ENCODE results near the gene FGB.

The FGB gene

GRCh38 chr4:154597798-154598774 is 35.3 kb downstream of the FGB start:
- H3K36me3 ChIP-seq (ENCODE audit: control insufficient read depth, insufficient read depth, low read length) = no peaks in the 10 kb centered on the region
- H3K4me1 ChIP-seq (ENCODE audit: control insufficient read depth, insufficient read depth, low read length) = no peaks in the 10 kb centered on the region
- H3K27me3 ChIP-seq (ENCODE audit: control insufficient read depth, insufficient read depth, low read length) = no peaks in the 10 kb centered on the region
- H3K9ac ChIP-seq (ENCODE audit: low read depth, low read length) = no peak overlapping the region
- H3K4me3 ChIP-seq (ENCODE audit: low read depth, low read length) = no peak overlapping the region
- H3K9me3 ChIP-seq (ENCODE audit: control insufficient read depth, insufficient read depth, low read length) = no peaks in the 10 kb centered on the region
- H3K27ac ChIP-seq (ENCODE audit: low read depth, low read length) = no peak overlapping the region

- H3K4me3 ChIP-seq (ENCODE audit: low read depth, low read length) = no peak overlapping the region
- no peaks in the 10 kb centered on the region for H3K27me3 ChIP-seq (ENCODE audit: control insufficient read depth, insufficient read depth, low read length)
- H3K36me3 ChIP-seq (ENCODE audit: control insufficient read depth, insufficient read depth, low read length) = no peaks in the 10 kb centered on the region
- no peaks in the 10 kb centered on the region for H3K9me3 ChIP-seq (ENCODE audit: control insufficient read depth, insufficient read depth, low read length)
- no peak overlapping the region for H3K9ac ChIP-seq (ENCODE audit: low read depth, low read length)
- no peak overlapping the region for H3K27ac ChIP-seq (ENCODE audit: low read depth, low read length)
- no peaks in the 10 kb centered on the region for H3K4me1 ChIP-seq (ENCODE audit: control insufficient read depth, insufficient read depth, low read length)
Measured at GRCh38 chr4:154602404-154603020, 39.7 kb downstream of the FGB start.

GRCh38 chr4:154603033-154603943 is 40.5 kb downstream of the FGB start:
- no peak overlapping the region for H3K4me3 ChIP-seq (ENCODE audit: low read depth, low read length)
- no peaks in the 10 kb centered on the region for H3K4me1 ChIP-seq (ENCODE audit: control insufficient read depth, insufficient read depth, low read length)

GRCh38 chr4:154604696-154605200 is 41.9 kb downstream of the FGB start:
- no peaks in the 10 kb centered on the region for H3K9me3 ChIP-seq (ENCODE audit: control insufficient read depth, insufficient read depth, low read length)
- H3K9ac ChIP-seq (ENCODE audit: low read depth, low read length) = no peak overlapping the region
- H3K27ac ChIP-seq (ENCODE audit: low read depth, low read length) = no peak overlapping the region
- no peaks in the 10 kb centered on the region for H3K36me3 ChIP-seq (ENCODE audit: control insufficient read depth, insufficient read depth, low read length)
- no peaks in the 10 kb centered on the region for H3K4me1 ChIP-seq (ENCODE audit: control insufficient read depth, insufficient read depth, low read length)
- H3K4me3 ChIP-seq (ENCODE audit: low read depth, low read length) = no peak overlapping the region
- H3K27me3 ChIP-seq (ENCODE audit: control insufficient read depth, insufficient read depth, low read length) = no peaks in the 10 kb centered on the region

More at GRCh38 chr4:154603033-154603943, 40.5 kb downstream of the FGB start:
- H3K9me3 ChIP-seq (ENCODE audit: control insufficient read depth, insufficient read depth, low read length) = no peaks in the 10 kb centered on the region
- H3K9ac ChIP-seq (ENCODE audit: low read depth, low read length) = no peak overlapping the region
- no peak overlapping the region for H3K27ac ChIP-seq (ENCODE audit: low read depth, low read length)
- H3K36me3 ChIP-seq (ENCODE audit: control insufficient read depth, insufficient read depth, low read length) = no peaks in the 10 kb centered on the region
- no peaks in the 10 kb centered on the region for H3K27me3 ChIP-seq (ENCODE audit: control insufficient read depth, insufficient read depth, low read length)

- no peaks in the 10 kb centered on the region for H3K4me1 ChIP-seq (ENCODE audit: control insufficient read depth, insufficient read depth, low read length)
- no peaks in the 10 kb centered on the region for H3K9me3 ChIP-seq (ENCODE audit: control insufficient read depth, insufficient read depth, low read length)
- H3K36me3 ChIP-seq (ENCODE audit: control insufficient read depth, insufficient read depth, low read length) = no peaks in the 10 kb centered on the region
- no peaks in the 10 kb centered on the region for H3K27me3 ChIP-seq (ENCODE audit: control insufficient read depth, insufficient read depth, low read length)
- no peak overlapping the region for H3K4me3 ChIP-seq (ENCODE audit: low read depth, low read length)
- H3K9ac ChIP-seq (ENCODE audit: low read depth, low read length) = no peak overlapping the region
- H3K27ac ChIP-seq (ENCODE audit: low read depth, low read length) = no peak overlapping the region
Measured at GRCh38 chr4:154606728-154607723, 44.2 kb downstream of the FGB start.

- no peaks in the 10 kb centered on the region for H3K4me1 ChIP-seq (ENCODE audit: control insufficient read depth, insufficient read depth, low read length)
- no peak overlapping the region for H3K27ac ChIP-seq (ENCODE audit: low read depth, low read length)
- no peak overlapping the region for H3K4me3 ChIP-seq (ENCODE audit: low read depth, low read length)
- no peaks in the 10 kb centered on the region for H3K9me3 ChIP-seq (ENCODE audit: control insufficient read depth, insufficient read depth, low read length)
- no peak overlapping the region for H3K9ac ChIP-seq (ENCODE audit: low read depth, low read length)
- H3K36me3 ChIP-seq (ENCODE audit: control insufficient read depth, insufficient read depth, low read length) = no peaks in the 10 kb centered on the region
- H3K27me3 ChIP-seq (ENCODE audit: control insufficient read depth, insufficient read depth, low read length) = no peaks in the 10 kb centered on the region
Measured at GRCh38 chr4:154608361-154609252, 45.8 kb downstream of the FGB start.

- Histone ChIP-seq H3K27me3 (ENCODE audit: control insufficient read depth, insufficient read depth, low read length) (no peaks in the 10 kb centered on the region), H3K27ac (ENCODE audit: low read depth, low read length) (no peak overlapping the region), H3K9me3 (ENCODE audit: control insufficient read depth, insufficient read depth, low read length) (no peaks in the 10 kb centered on the region), H3K36me3 (ENCODE audit: control insufficient read depth, insufficient read depth, low read length) (no peaks in the 10 kb centered on the region), H3K4me1 (ENCODE audit: control insufficient read depth, insufficient read depth, low read length) (no peaks in the 10 kb centered on the region), H3K9ac (ENCODE audit: low read depth, low read length) (no peak overlapping the region), H3K4me3 (ENCODE audit: low read depth, low read length) (no peak overlapping the region)
Measured at GRCh38 chr4:154609532-154609931, 46.7 kb downstream of the FGB start.

GRCh38 chr4:154610582-154610981 is 47.8 kb downstream of the FGB start:
- H3K36me3 ChIP-seq (ENCODE audit: control insufficient read depth, insufficient read depth, low read length) = no peaks in the 10 kb centered on the region
- no peaks in the 10 kb centered on the region for H3K4me1 ChIP-seq (ENCODE audit: control insufficient read depth, insufficient read depth, low read length)
- H3K9ac ChIP-seq (ENCODE audit: low read depth, low read length) = no peak overlapping the region
- no peaks in the 10 kb centered on the region for H3K9me3 ChIP-seq (ENCODE audit: control insufficient read depth, insufficient read depth, low read length)
- no peak overlapping the region for H3K4me3 ChIP-seq (ENCODE audit: low read depth, low read length)
- no peak overlapping the region for H3K27ac ChIP-seq (ENCODE audit: low read depth, low read length)
- H3K27me3 ChIP-seq (ENCODE audit: control insufficient read depth, insufficient read depth, low read length) = no peaks in the 10 kb centered on the region

GRCh38 chr4:154611833-154612232 is 49.0 kb downstream of the FGB start:
- no peaks in the 10 kb centered on the region for H3K9me3 ChIP-seq (ENCODE audit: control insufficient read depth, insufficient read depth, low read length)
- H3K4me1 ChIP-seq (ENCODE audit: control insufficient read depth, insufficient read depth, low read length) = no peaks in the 10 kb centered on the region
- H3K4me3 ChIP-seq (ENCODE audit: low read depth, low read length) = no peak overlapping the region
- H3K36me3 ChIP-seq (ENCODE audit: control insufficient read depth, insufficient read depth, low read length) = no peaks in the 10 kb centered on the region
- H3K27me3 ChIP-seq (ENCODE audit: control insufficient read depth, insufficient read depth, low read length) = no peaks in the 10 kb centered on the region
- no peak overlapping the region for H3K27ac ChIP-seq (ENCODE audit: low read depth, low read length)
- H3K9ac ChIP-seq (ENCODE audit: low read depth, low read length) = no peak overlapping the region
